ENCODE measurements around the gene ABCD1. TPM values are rescaled to one million over a fixed set of nuclear protein-coding genes. Genes with fewer than 3 reads are reported as not detected.
A peak's percentile ranks its signal among the peaks of the same experiment; 100 is the strongest.

ABCD1 gene
- total and polyA plus RNA-seq, 2 donors from 2014 or later, result 5.2 to 13.7 TPM

GRCh38 chrX:153792368-153792767 lies 67.7 kb downstream of the ABCD1 start:
- TF ChIP-seq CTCF (IDR thresholded peaks at IDR 0.05; ENCODE audit: borderline replicate concordance, extremely low read depth, insufficient read depth), result no peak
- no peaks in the 10 kb centered on the region for H3K9me3 ChIP-seq (ENCODE audit: control insufficient read depth in 2 of 3, insufficient read depth in 1 of 3, low read length in 3 of 3)
- peaks cover 0 to 18% (median 0%) of the 10 kb centered on the region in 3 donors for H3K4me1 ChIP-seq (ENCODE audit: control insufficient read depth in 2 of 3, insufficient read depth in 2 of 3, low read depth in 1 of 3, low read length in 3 of 3)
- H3K27ac ChIP-seq (ENCODE audit: low read depth in 2 of 2, low read length in 2 of 2), result no peak overlapping the region
- intact Hi-C loops (cut with DNase I), result no loop called here
- H3K9ac ChIP-seq (ENCODE audit: low read length in 3 of 3), result no peak overlapping the region
- FAIRE-seq, result no peak
- no peak for DNase-seq
- no peaks in the 10 kb centered on the region for H3K27me3 ChIP-seq (ENCODE audit: control insufficient read depth, insufficient read depth, low read length)
- H3K4me3 ChIP-seq (ENCODE audit: low read length in 3 of 3), result no peak overlapping the region
- H3K36me3 ChIP-seq (ENCODE audit: control insufficient read depth in 2 of 3, insufficient read depth in 3 of 3, low read length in 3 of 3), result no peaks in the 10 kb centered on the region

GRCh38 chrX:153793291-153793690 lies 68.6 kb downstream of the ABCD1 start:
- Histone ChIP-seq H3K4me1 (ENCODE audit: control insufficient read depth in 2 of 3, insufficient read depth in 2 of 3, low read depth in 1 of 3, low read length in 3 of 3) (peaks cover 0 to 18% (median 0%) of the 10 kb centered on the region in 3 donors), H3K27me3 (ENCODE audit: control insufficient read depth, insufficient read depth, low read length) (no peaks in the 10 kb centered on the region), H3K9ac (ENCODE audit: low read length in 3 of 3) (peak overlapping the region in 2 of 3 donors; percentile 41 to 87), H3K9me3 (ENCODE audit: control insufficient read depth in 2 of 3, insufficient read depth in 1 of 3, low read length in 3 of 3) (no peaks in the 10 kb centered on the region), H3K4me3 (ENCODE audit: low read length in 3 of 3) (peak overlapping the region; percentile 75 to 79 (median 76)), H3K27ac (ENCODE audit: low read depth in 2 of 2, low read length in 2 of 2) (peak overlapping the region in 1 of 2 donors; percentile 88), H3K36me3 (ENCODE audit: control insufficient read depth in 2 of 3, insufficient read depth in 3 of 3, low read length in 3 of 3) (no peaks in the 10 kb centered on the region)
- intact Hi-C loops (cut with DNase I), result no loop called here
- FAIRE-seq (no peak), DNase-seq (no peak)
- no peak for TF ChIP-seq CTCF (IDR thresholded peaks at IDR 0.05; ENCODE audit: borderline replicate concordance, extremely low read depth, insufficient read depth)

Other genes starting within 250 kb of the ABCD1 start
- gene BGN, start 229.9 kb upstream of the ABCD1 start, total RNA-seq, result 164 TPM
- gene BGN, start 229.9 kb upstream of the ABCD1 start, polyA plus RNA-seq (ENCODE audit: insufficient read depth, low read depth, low replicate concordance), result 288 TPM
- not detected for gene ATP2B3, start 207.2 kb upstream of the ABCD1 start, total RNA-seq
- 0.37 TPM for gene ATP2B3, start 207.2 kb upstream of the ABCD1 start, polyA plus RNA-seq (ENCODE audit: insufficient read depth, low read depth, low replicate concordance)
- gene CCNQ, start 125.7 kb upstream of the ABCD1 start, total RNA-seq, result 14.6 TPM
- gene CCNQ, start 125.7 kb upstream of the ABCD1 start, polyA plus RNA-seq (ENCODE audit: insufficient read depth, low read depth, low replicate concordance), result 35.4 TPM
- gene DUSP9, start 77.7 kb upstream of the ABCD1 start, total RNA-seq, result 4.7 TPM
- 81.4 TPM for gene DUSP9, start 77.7 kb upstream of the ABCD1 start, polyA plus RNA-seq (ENCODE audit: insufficient read depth, low read depth, low replicate concordance)
- 1.5 TPM for gene PNCK, start 51.0 kb upstream of the ABCD1 start, total RNA-seq
- 5.5 TPM for gene PNCK, start 51.0 kb upstream of the ABCD1 start, polyA plus RNA-seq (ENCODE audit: insufficient read depth, low read depth, low replicate concordance)
- gene SLC6A8, start 36.9 kb upstream of the ABCD1 start, total RNA-seq, result 110 TPM
- gene SLC6A8, start 36.9 kb upstream of the ABCD1 start, polyA plus RNA-seq (ENCODE audit: insufficient read depth, low read depth, low replicate concordance), result 79.7 TPM
- 218 TPM for gene BCAP31, start 469 bp upstream of the ABCD1 start, total RNA-seq
- 246 TPM for gene BCAP31, start 469 bp upstream of the ABCD1 start, polyA plus RNA-seq (ENCODE audit: insufficient read depth, low read depth, low replicate concordance)
- gene PLXNB3, start 39.4 kb downstream of the ABCD1 start, total RNA-seq, result 5.6 TPM
- gene PLXNB3, start 39.4 kb downstream of the ABCD1 start, polyA plus RNA-seq (ENCODE audit: insufficient read depth, low read depth, low replicate concordance), result 2.2 TPM
- 1.1 TPM for gene SRPK3, start 56.2 kb downstream of the ABCD1 start, total RNA-seq
- gene SRPK3, start 56.2 kb downstream of the ABCD1 start, polyA plus RNA-seq (ENCODE audit: insufficient read depth, low read depth, low replicate concordance), result 0.58 TPM
- 62.1 TPM for gene IDH3G, start 69.5 kb downstream of the ABCD1 start, total RNA-seq
- gene IDH3G, start 69.5 kb downstream of the ABCD1 start, polyA plus RNA-seq (ENCODE audit: insufficient read depth, low read depth, low replicate concordance), result 100 TPM
- gene SSR4, start 69.8 kb downstream of the ABCD1 start, total RNA-seq, result 226 TPM
- gene SSR4, start 69.8 kb downstream of the ABCD1 start, polyA plus RNA-seq (ENCODE audit: insufficient read depth, low read depth, low replicate concordance), result 473 TPM
- gene PDZD4, start 105.7 kb downstream of the ABCD1 start, total RNA-seq, result 7.0 TPM
- 4.7 TPM for gene PDZD4, start 105.7 kb downstream of the ABCD1 start, polyA plus RNA-seq (ENCODE audit: insufficient read depth, low read depth, low replicate concordance)
- 71.9 TPM for gene L1CAM, start 161.3 kb downstream of the ABCD1 start, total RNA-seq
- 26.1 TPM for gene L1CAM, start 161.3 kb downstream of the ABCD1 start, polyA plus RNA-seq (ENCODE audit: insufficient read depth, low read depth, low replicate concordance)
- 2.3 TPM for gene AVPR2, start 179.8 kb downstream of the ABCD1 start, total RNA-seq
- gene AVPR2, start 179.8 kb downstream of the ABCD1 start, polyA plus RNA-seq (ENCODE audit: insufficient read depth, low read depth, low replicate concordance), result 22.1 TPM
- gene ARHGAP4, start 201.4 kb downstream of the ABCD1 start, total RNA-seq, result 73.0 TPM
- 38.3 TPM for gene ARHGAP4, start 201.4 kb downstream of the ABCD1 start, polyA plus RNA-seq (ENCODE audit: insufficient read depth, low read depth, low replicate concordance)
- gene NAA10, start 210.2 kb downstream of the ABCD1 start, total RNA-seq, result 79.3 TPM
- 120 TPM for gene NAA10, start 210.2 kb downstream of the ABCD1 start, polyA plus RNA-seq (ENCODE audit: insufficient read depth, low read depth, low replicate concordance)
- gene RENBP, start 219.8 kb downstream of the ABCD1 start, total RNA-seq, result 22.9 TPM
- 78.2 TPM for gene RENBP, start 219.8 kb downstream of the ABCD1 start, polyA plus RNA-seq (ENCODE audit: insufficient read depth, low read depth, low replicate concordance)
- gene HCFC1, start 247.0 kb downstream of the ABCD1 start, total RNA-seq, result 54.6 TPM
- gene HCFC1, start 247.0 kb downstream of the ABCD1 start, polyA plus RNA-seq (ENCODE audit: insufficient read depth, low read depth, low replicate concordance), result 13.5 TPM
- 9.6 TPM for gene TMEM187, start 247.9 kb downstream of the ABCD1 start, total RNA-seq
- 12.4 TPM for gene TMEM187, start 247.9 kb downstream of the ABCD1 start, polyA plus RNA-seq (ENCODE audit: insufficient read depth, low read depth, low replicate concordance)